ENCODE data around the gene SYT17.

GRCh38 chr16:19167710-19168370 is at the start of gene SYT17:
- peak; percentile 72 for TF ChIP-seq CTCF (IDR thresholded peaks at IDR 0.05; ENCODE audit: poor library complexity)
- TF ChIP-seq EZH2phosphoT487 (IDR thresholded peaks at IDR 0.05; ENCODE audit: low read depth, severe bottlenecking, unreplicated experiment) = no peak
- no peak for TF ChIP-seq EZH2 (IDR thresholded peaks at IDR 0.05; ENCODE audit: borderline replicate concordance)

Data from hepatocyte (in vitro differentiated cells).